DMS153 treated with DMSO at 0.1 percent for 48 hours (cell line): Measurements from ENCODE around the gene PHLDA3.
"Not testable (repeated sequence)": the region's sequence is repeated elsewhere in the genome, so short reads cannot be mapped to it uniquely, and the experiment has no call there.

Experiments used
- DNase-seq: peaks from one replicate; lab custom pipeline; 2025; ENCODE audit not compliant: unreplicated experiment; lab: John Stamatoyannopoulos, UW

PHLDA3 gene

DNA sequence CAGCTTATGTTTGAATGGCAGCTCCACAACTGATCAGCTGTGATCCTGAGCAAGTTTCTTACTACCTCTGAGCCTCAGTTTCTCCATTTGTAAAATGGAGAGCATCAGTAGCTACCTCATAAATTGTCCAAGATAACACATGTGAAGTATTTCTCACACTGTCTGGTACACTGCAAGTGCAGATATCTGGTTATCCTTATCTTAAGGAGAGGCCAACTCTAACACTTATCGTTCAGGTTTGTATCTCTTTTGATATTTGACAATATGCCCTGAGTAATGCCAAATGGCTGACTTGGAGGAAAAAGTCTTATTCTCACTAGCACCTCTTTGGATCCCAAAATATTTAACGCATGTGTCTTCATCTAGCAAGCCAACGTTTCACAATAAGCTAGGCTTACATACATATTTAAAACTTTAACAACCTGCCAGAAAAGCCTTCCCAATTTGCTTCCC is 35.2 kb upstream of the PHLDA3 start:
- DNase-seq = no peak

DNA sequence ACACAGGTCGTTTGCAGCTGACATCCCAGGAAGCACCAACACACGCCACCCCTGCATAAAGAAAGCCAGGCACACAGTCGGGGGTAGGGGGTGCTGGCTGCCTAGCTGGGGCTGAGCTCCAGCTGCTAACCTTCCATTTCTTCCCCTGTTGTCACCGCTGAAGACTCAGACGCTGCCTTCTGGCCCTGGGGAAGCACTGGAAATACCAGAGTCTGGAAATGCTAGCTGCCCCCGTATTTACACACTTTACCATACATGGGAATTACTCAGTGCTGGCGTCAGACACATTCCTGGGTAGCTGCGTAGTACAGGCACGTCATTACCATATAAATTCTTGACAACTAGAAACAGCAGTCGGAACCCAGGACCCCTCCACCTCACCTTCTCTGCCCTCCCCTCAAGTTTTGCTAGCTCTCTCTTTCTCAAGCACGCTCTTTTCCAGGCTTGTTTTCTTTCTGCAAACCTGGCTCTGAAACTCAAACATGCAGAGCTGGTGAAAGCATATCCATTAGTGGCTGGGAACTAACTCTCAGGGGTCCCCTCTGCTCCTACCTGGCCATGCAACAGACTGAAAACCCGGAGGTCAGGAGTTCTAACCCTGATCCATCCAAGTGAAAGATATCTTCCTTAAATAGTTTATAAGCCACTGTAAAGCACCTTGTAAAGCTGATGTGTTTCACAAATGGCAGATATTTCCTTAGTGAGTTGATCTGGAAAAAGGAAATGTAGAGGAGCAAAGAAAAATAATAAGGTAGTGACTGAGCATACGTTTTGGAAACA is 34.6 kb upstream of the PHLDA3 start:
- DNase-seq = no peak

DNA sequence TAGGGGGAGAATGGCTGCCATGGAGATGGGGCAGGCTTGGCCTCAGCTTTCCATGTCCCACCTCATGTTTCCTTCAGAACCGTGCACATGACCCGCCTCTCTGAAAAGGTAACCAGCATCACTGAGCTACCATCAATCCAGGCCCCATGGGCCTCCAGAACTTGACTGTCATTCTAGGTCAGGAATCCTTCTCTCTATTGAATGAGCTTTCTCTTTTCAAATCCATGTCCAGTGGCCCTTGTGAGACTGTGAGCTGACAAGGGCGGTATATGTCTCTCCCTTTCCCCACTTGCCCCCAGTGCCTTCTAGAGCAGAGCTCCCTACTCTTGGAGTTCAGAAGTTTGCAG is 33.5 kb upstream of the PHLDA3 start:
- DNase-seq = no peak

DNA sequence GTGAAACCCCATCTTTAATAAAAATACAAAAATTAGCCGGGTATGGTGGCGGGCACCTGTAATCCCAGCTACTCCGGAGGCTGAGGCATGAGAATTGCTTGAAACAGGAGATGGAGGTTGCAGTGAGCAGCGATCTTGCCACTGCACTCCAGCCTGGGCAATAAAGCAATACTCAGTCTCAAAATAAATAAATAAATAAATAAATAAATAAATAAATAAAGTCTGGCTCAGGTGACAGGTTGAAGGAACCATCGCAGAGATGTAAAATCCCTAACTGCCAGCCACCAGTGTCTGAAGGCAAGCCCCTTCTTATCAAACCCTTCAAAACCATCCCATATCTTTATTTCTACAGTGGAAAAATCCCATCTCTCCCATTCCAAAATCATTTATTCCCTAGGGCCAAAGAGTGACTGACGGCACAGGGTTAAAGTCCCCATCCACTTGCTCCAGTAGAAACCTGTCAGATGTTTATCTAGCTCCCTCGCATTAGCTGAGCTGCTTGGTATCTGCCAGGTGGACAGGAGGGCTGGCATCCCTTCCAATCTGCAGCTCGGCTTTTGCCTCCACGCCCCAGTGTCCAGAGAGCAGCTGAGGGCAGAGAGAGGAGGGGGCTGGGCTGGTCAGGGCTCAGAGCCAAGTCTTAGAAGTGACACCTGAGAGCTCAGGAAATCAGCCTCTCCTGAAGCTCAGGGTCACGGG is 33.0 kb upstream of the PHLDA3 start:
- peak; percentile 86 for DNase-seq

DNA sequence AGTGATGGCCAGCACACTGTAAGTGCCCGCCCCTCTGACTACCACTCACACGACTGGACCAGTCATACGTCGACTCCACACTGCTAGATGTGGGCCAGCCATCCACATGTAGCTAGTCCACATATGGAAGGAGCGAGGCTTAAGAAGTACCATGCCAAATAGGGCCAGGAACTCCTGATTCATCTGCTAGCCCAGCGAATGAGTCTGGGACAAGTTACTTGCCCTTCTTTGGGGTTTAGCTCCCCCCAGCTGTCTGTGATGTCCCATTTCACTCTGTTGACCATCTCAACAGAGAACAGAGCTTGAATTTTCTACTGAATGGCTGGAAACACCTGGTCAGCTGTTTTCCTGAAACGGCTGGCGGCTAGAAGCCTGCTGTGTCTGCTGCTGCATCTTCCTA is 32.2 kb upstream of the PHLDA3 start:
- no peak for DNase-seq

DNA sequence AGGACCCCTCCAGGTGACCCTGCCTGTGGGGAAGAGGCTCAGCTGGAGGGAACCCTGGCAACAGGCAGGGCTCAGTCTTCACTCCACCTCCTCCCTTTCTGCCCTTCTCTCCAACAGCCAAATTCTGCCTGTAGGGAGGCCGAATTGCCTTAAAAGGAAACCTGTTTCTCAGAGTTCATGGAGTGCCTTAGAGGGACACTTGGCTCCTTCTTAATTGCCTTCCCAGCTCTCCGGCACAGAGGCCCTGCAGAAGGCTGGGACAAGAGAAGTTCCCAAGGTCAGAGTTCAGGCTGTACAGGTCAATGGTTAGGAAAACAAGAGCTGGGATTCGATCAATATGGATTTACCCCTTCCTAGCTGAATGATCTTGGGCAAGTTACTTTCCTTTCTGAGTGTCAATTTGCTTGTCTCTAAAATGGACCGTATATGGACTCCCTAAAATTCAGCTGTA is 31.7 kb upstream of the PHLDA3 start:
- no peak for DNase-seq

DNA sequence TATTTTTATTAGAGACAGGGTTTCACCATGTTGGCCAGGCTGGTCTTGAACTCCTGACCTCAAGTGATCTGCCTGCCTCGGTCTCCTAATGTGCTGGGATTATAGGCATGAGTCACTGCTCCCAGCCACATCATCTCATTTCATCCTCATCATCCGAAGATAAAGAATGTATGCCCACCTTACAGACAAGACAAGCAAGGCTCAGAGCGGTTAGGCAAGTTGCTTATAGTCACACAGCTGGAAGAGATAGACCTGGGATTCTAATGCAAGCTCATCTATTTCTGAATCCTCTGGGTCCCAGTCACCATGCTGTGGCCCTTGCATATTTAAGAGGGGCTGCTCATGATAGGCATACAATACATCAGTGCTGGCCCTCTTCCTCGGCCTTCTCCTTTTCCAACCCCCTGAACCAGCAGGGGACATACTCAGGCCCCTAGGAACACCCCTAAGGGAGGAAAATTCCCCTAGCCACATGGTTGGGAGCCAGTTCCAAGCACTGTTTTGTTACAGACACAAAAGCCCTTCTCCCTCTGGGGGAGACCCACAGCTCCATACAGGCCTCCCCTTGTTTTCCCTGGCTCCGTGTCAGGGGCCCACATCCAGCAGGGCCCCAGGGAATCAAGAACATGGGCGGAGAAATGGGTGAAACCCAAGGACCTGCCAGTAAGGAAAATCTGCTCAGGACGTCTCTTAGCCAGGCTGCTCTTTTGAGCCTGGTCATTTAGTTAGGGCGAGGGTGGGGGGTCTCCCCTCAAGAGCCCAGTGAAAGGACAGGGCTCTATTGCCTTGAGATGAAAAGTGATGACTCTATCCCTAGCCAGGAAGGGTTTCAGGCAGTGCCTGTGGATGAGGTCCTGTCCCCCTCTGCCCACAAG is 31.0 kb upstream of the PHLDA3 start:
- DNase-seq = no peak

DNA sequence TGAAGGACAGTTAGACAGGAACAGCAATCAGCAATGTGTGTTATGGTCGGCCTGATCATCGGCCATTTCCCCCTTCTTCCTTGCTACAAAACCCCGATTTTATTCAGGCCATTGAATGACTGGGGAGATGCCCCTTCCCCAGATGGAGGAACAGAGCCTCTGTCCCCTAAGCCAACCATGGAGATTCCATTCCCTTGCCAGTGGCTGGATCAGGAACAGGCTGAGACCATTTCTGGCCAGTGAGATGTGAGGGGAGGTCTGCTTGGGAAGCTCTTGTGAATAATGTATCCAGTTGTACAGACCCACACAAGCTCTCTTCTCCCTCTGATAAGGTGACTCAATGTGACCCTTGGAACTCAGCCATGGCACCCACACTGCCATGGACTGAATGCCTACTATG is 30.2 kb upstream of the PHLDA3 start:
- no peak for DNase-seq

DNA sequence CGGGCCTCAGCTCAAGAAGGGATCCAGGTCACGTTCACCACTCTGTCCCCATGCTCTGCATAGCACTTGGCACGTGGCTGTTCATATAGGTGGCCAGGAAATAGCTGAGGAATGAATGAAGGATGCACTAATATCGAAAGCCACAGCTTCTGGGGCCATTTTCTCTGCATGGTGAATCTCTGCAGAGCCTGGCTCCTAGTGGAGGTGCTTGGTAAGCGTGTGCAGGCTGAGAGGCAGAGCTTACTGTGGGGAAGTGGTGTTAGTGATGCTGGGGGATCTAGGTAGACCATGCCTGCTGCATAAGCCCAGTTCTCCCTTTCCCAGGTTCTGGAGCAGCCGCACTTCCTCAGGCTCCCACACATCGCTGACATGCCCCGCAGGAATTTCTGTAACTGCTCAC is 29.6 kb upstream of the PHLDA3 start:
- DNase-seq = no peak

DNA sequence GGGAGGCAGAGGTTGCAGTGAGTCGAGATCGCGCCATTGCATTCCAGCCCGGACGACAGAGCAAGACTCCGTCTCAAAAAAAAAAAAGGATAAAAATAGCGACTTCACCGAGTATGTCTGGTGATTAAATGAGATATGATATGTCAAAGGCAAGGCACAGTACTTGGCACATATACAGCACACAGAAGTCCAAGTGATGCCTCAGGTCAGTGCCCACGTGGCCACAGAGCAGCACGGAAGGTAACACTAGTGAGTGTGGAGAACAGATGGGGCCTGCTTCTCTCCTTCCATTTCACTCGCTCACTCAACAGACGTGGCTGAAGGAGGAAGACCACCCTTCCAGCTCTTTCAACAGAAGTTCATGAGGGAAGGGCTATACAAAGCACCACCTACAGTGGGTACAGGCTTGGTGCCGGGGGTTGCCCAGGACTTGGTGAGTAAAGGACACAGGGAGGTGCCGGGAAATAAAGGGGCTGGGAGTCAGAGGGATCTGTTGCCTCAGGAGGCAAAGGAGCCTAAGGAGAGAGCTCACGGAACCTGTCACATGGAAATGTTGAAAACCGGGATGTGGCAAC is 29.0 kb upstream of the PHLDA3 start:
- no peak for DNase-seq

DNA sequence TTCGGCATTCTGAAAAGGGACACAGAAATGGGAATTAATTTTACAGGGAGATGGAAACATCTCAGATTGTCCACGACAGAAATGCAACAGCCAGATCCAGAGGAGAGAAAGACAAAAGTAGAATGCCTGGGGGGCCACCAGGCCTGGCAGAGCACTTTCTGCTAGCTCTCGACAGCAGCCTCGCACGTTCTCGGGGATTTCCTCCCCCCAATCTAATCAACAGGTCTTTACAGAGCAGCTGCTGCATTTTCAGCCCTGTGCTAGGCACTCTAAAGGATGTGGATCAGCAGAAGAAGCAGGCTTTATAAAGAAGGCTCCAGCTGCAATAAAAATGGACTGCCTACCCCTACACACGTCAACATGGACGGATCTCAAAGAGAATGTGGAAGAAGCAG is 27.3 kb upstream of the PHLDA3 start:
- DNase-seq = peak; percentile 64

DNA sequence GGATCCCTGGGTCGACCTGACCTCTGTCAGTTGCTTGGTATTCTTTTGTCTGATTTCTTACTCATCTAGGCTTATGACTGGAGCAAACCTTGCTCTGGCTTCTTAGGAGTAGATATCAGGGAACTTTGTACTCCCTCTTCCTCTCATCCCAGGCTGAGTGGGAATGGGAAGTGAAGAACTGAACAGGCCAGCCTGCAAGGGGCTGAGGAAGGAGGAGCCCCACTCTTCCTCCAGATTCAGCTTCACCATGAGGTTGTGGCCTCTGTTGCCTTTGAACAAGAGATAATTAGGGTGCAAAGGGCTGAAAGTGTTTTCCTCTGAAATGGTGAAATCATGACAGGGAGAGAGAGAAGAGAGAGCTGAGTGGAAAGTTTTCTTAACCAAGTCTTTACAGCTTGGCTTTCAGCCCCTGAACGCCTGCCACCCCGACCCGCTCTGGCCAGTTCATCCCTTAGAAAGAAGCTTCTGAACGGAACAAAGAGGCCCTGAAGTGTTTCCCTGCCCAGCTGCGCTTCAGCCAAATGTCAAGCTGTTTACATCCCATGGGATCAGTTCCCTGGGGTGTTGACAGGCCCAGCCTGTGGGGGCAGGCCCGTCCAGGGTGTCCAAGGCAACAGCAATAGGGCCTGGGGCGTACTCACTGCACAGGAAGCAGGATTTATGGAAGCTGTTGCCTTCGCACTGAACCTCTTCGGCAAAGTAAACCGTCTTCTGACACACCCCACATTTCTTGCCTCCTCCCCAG is 26.7 kb upstream of the PHLDA3 start:
- DNase-seq = peak; percentile 95

DNA sequence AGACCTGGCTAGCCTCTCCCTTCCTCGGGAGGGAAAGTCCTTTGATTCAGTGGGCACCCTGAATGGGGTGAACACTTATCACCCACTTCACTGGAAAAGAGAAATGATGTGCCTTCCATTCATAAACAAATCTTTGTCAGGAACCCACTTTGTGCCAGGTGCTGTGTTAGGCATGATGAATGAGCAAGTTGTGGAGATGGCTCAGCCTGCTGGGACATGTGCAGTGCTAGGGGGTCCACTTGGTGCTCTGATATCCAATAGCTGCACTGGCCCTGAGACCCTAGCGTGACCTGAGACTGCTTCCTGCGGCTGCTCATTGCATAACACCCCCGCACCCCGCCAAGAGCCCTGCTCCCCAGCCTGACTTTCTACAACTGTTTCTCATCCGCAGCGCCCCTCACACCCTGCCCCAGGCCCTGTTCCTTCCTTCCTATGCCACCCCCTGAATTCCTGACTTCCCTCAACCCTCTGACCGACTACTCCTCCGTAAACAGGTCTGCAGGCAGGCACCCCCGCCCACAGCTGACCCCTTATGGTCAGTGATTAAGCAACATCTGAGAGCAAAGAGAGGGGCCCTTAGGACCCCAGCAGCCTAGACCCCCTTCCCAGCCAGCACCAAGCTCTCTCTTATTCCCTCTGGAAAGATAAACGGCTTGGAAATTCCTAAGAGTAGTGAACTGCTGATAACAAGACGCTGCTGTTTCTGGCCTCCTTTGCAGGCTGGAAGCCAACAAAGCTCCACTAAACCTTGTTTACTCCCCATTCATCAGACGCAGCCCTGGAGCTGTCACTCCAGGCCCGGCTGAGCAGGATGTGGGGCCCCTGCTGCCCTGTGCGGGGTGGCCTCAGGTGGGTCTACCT is 25.0 kb upstream of the PHLDA3 start:
- no peak for DNase-seq

DNA sequence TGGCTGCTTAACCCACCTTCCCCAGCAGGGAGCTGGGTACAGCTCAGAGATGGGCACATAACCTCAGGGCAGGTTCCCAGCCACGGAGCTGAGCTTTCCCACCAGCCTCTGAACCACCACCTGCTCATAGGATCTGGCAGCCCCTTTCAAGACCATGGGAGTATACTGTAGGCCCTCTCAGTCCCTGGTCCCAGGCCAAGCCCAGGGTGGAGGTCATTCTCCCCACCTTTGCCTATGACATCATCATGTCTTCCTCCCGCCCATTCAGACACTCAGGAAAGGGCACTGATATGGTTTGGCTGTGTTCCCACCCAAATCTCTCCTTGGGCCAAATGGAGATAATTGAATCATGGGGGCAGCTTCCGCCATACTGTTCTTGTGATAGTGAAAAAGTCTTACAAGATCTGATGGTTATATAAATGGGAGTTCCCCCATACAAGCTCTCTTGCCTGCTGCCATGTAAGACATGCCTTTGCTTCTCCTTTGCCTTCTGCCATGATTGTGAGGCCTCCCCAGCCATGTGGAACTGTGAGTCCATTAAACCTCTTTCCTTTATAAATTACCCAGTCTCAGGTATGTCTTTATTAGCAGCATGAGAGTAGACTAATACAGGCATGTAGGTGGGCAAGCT is 24.2 kb upstream of the PHLDA3 start:
- DNase-seq = not testable (repeated sequence)

DNA sequence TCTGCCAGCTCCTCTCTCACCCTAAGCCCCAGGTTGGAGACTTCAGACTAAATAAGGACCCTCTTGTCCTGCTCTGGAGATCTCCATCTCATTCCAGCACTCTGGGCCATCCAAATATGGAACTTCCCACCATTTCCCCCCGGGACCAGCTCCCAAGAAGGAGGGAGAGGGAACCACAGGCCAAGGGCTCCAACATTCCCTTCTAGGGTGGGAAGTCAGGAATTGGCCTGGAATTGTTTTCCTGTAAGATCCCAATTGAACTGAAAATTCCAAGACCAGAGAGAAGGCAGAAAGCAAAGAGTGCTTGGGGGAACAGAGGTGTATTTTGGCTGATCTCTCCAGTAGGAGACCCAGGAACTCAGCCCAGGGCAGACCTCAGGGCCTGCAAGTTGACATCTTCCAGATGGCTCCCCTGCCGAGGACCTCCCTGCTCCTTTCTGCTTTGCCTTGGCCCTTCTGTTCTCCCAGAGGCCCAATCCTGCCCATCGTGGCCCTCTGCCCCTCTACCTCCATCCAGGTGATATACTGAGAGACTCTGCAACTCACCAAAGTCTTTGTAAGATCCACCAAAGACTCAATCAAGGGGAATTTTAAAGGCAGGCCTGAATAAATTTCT is 23.0 kb upstream of the PHLDA3 start:
- no peak for DNase-seq

DNA sequence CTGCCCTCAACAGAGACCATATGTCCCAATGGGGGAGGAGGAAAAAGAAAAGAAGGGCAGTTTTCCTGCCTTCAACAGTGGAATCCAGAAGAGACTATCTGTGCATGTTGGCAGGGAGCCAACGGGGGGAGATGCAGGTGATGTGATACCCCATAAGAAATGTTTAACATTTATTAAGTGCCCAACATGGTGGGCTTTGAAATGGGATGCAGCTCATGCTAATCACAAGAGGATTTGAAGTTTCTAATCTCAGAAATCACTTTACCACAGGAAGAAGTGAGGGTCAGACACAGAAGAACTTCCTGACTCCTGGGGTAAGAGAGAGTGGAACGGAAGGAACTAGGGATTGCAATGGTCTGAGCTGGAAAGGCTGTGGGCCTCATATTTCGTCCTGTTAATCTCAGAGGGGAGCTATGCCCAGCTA is 21.7 kb upstream of the PHLDA3 start:
- DNase-seq = no peak

DNA sequence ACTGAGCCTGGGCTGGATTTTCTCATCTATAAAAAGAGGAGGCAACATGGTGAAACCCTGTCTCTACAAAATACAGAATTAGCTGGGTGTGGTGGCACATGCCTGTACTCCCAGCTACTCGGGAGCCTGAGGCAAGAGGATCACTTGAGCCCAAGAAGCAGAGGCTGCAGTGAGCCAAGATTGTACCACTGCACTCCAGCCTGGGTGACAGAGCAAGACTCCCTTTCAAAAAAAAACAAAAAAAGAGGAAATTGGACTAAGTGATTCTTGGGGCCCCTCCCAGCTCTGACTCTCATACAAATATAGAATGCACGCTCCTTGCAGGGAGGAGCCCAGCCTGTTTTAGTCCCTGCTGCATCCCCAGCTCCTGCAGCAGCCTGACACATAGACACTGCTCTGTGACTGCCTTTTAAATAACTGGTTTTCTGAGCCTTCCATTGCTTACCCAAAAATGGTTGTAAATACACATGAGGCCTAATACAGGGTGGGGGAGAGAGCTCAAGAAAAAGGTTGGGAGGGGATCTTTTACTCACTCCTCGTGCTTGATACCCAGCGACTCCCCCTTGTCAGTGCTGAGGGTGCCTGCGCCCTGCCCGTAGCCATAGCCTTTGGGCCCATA is 20.8 kb upstream of the PHLDA3 start:
- DNase-seq = no peak

DNA sequence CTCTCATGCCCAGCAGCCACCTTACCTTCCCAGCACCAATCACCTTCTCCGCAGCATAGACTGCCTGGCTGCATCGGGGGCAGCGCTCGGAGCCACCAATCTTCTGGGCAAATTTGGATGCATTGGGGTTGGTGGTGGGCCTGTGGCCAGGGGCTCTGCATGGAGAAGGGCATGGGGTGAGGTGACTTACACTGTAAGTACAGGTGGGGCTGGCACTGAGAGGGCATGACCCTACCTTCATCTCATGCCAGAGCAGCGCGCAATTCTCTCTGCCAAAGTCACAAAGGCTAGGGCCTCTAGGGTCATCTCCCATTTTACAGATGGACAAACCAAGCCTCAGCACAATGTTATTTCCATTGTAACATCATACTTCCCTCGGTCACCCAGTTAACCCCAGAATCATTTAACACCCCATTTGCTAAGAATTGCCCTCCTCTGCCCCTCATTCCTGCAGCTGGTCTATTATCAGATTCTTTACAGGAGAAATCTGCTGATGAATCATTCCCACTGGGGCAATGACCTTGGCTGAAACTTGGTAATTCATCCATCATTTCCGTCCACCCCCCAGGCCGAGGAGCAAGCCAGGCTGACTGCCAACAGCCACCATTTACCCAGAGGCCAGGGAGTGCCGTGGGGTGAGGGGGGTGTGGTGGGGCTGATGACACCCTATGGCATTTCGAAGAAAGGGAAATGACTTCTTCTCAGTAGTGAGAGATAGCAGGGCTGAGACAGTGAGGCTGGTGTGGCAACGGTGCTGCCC is 20.0 kb upstream of the PHLDA3 start:
- no peak for DNase-seq
